HepG2 (cell line): ENCODE results near the gene WNT10A. TPM values are rescaled to one million over a fixed set of nuclear protein-coding genes. Genes with fewer than 3 reads are reported as not detected.
A peak's percentile ranks its signal among the peaks of the same experiment; 100 is the strongest.

Experiments used
- ATF6 ChIP-seq: sonication (generic); formaldehyde crosslinking; conservative IDR thresholded peaks from 2 replicates; pipeline ENCODE4 v1.4.0; 2020; ENCODE audit warnings: missing genetic modification reagents
- BRF2 ChIP-seq: sonication (generic); formaldehyde crosslinking; IDR thresholded peaks from 2 replicates; pipeline ENCODE4 v1.8.1; 2022; ENCODE audit warnings: mild to moderate bottlenecking, missing genetic modification reagents
- CTCF ChIP-seq: sonication (generic); formaldehyde crosslinking; IDR thresholded peaks from 2 replicates; pipeline ENCODE4 v1.5.0; 2020; ENCODE audit warnings: mild to moderate bottlenecking, missing genetic modification reagents, moderate library complexity
- KAT2B ChIP-seq: fragments of 150-350 bp; IDR thresholded peaks from 2 replicates; pipeline ENCODE4 v1.6.1; 2014; ENCODE audit warnings: low read depth, low read length, borderline replicate concordance
- KAT7 ChIP-seq: IDR thresholded peaks from 2 replicates; pipeline ENCODE4 v1.6.1; 2018; ENCODE audit warnings: borderline replicate concordance, missing compliant biosample characterization
- MZF1 ChIP-seq: sonication (generic); formaldehyde crosslinking; IDR thresholded peaks from 2 replicates; pipeline ENCODE4 v1.8.1; 2023; ENCODE audit warnings: mild to moderate bottlenecking, missing genetic modification reagents, borderline replicate concordance
- NR3C1 ChIP-seq: sonication (generic); formaldehyde crosslinking; IDR thresholded peaks from 2 replicates; pipeline ENCODE4 v1.4.0; 2020; ENCODE audit warnings: missing genetic modification reagents
- SMARCE1 ChIP-seq: fragments of 450-650 bp; IDR thresholded peaks from 2 replicates; pipeline ENCODE4 v1.6.1; 2017; ENCODE audit warnings: borderline replicate concordance
- SP5 ChIP-seq: IDR thresholded peaks from 2 replicates; pipeline ENCODE4 v1.6.1; 2016; ENCODE audit warnings: low read depth, borderline replicate concordance
- TARDBP ChIP-seq: sonication (generic); formaldehyde crosslinking; IDR thresholded peaks from 2 replicates; pipeline ENCODE4 v1.8.0; 2022; ENCODE audit warnings: mild to moderate bottlenecking, missing genetic modification reagents
- TEAD2 ChIP-seq: sonication (generic); formaldehyde crosslinking; IDR thresholded peaks from 2 replicates; pipeline ENCODE4 v1.9.0; 2021; ENCODE audit warnings: missing genetic modification reagents
- YEATS2 ChIP-seq: sonication (generic); formaldehyde crosslinking; IDR thresholded peaks from 2 replicates; pipeline ENCODE4 v1.4.0; 2020; ENCODE audit warnings: missing genetic modification reagents, borderline replicate concordance
- ZBTB21 ChIP-seq: sonication (generic); formaldehyde crosslinking; IDR thresholded peaks from 2 replicates; pipeline ENCODE4 v1.4.0; 2020; ENCODE audit warnings: missing genetic modification reagents
- ZBTB37 ChIP-seq: sonication (generic); formaldehyde crosslinking; IDR thresholded peaks from 2 replicates; pipeline ENCODE4 v1.4.0; 2020; ENCODE audit warnings: mild to moderate bottlenecking, missing genetic modification reagents
- ZBTB46 ChIP-seq: sonication (generic); formaldehyde crosslinking; IDR thresholded peaks from 2 replicates; pipeline ENCODE4 v1.4.0; 2020; ENCODE audit warnings: mild to moderate bottlenecking, missing genetic modification reagents, borderline replicate concordance
- ZNF101 ChIP-seq: sonication (generic); formaldehyde crosslinking; IDR thresholded peaks from 2 replicates; pipeline ENCODE4 v1.4.0; 2020; ENCODE audit warnings: mild to moderate bottlenecking, low read depth, missing genetic modification reagents, borderline replicate concordance
- ZNF124 ChIP-seq: sonication (generic); formaldehyde crosslinking; IDR thresholded peaks from 2 replicates; pipeline ENCODE4 v1.4.0; 2020; ENCODE audit warnings: missing genetic modification reagents
- ZNF253 ChIP-seq: sonication (generic); formaldehyde crosslinking; IDR thresholded peaks from 2 replicates; pipeline ENCODE4 v1.8.0; 2022; ENCODE audit warnings: mild to moderate bottlenecking, missing genetic modification reagents, borderline replicate concordance
- ZNF275 ChIP-seq: sonication (generic); formaldehyde crosslinking; IDR thresholded peaks from 2 replicates; pipeline ENCODE4 v1.8.0; 2022; ENCODE audit warnings: missing genetic modification reagents, mild to moderate bottlenecking, inconsistent platforms, borderline replicate concordance
- ZNF878 ChIP-seq: sonication (generic); formaldehyde crosslinking; IDR thresholded peaks from 2 replicates; pipeline ENCODE4 v1.8.1; 2023; ENCODE audit warnings: mild to moderate bottlenecking, missing genetic modification reagents, moderate library complexity
- polyA plus RNA-seq, 8 experiments: library from polyadenylated mRNA; depleted of rRNA in 3 of 8; stranded (reverse) in 7 of 8; unstranded in 1 of 8; fragments of >200 nt; fragmentation: Illumina TruSeq in 4 of 8; extraction: Trizol in 4 of 8; gene quantifications; 2 replicates each; pipeline versions ENCODE4 v1.2.1 to v1.2.3, GENCODE V29; 2011 to 2016; ENCODE audit warnings: low read depth in 4 of 8, missing spikeins in 1 of 8, mixed read lengths in 1 of 8; ENCODE audit not compliant: insufficient read depth in 1 of 8
- total RNA-seq, 5 experiments: library from RNA; depleted of rRNA; stranded (reverse); fragments of >200 nt; fragmentation: Illumina TruSeq; extraction: Trizol; gene quantifications; 2 replicates each; pipeline ENCODE4 v1.2.3, GENCODE V29; 2016; ENCODE audit warnings: low read depth in 1 of 5

Gene WNT10A
- total and polyA plus RNA-seq, 2 of the 13 experiments (the other 11 are each of a cell fraction or from before 2014, with no cell fraction given), result 0.03 TPM; not detected in 1

GRCh38 chr2:218852911-218853667 is 27.6 kb upstream of the WNT10A start (continued):
- peak; percentile 94 for TF ChIP-seq CTCF (CRISPR knock-in tag)
- TF ChIP-seq YEATS2 (CRISPR knock-in tag), result no peak
- TF ChIP-seq KAT2B, result no peak
- TF ChIP-seq ZNF124 (CRISPR knock-in tag), result no peak
- TF ChIP-seq ATF6 (CRISPR knock-in tag), result 0 out of 2 replicates have a peak, but pooled peaks have one; percentile 57
- TF ChIP-seq MZF1 (CRISPR knock-in tag), result no peak
- no peak for TF ChIP-seq KAT7 (CRISPR knock-in tag)
- no peak for TF ChIP-seq TEAD2 (CRISPR knock-in tag)
- no peak for TF ChIP-seq ZNF101 (CRISPR knock-in tag)
- peak; percentile 55; the same call in 1 of the 2 replicates for TF ChIP-seq ZNF275
- no peak for TF ChIP-seq ZNF253
- TF ChIP-seq ZBTB21 (CRISPR knock-in tag), result no peak
- no peak for TF ChIP-seq SMARCE1
- no peak for TF ChIP-seq BRF2 (CRISPR knock-in tag)
- no peak for TF ChIP-seq TARDBP (CRISPR knock-in tag)
- no peak for TF ChIP-seq SP5
- no peak for TF ChIP-seq ZBTB37
- no peak for TF ChIP-seq NR3C1 (CRISPR knock-in tag)
- no peak for TF ChIP-seq ZNF878 (CRISPR knock-in tag)
- no peak for TF ChIP-seq ZBTB46 (CRISPR knock-in tag)
